HEK293 (cell line): ENCODE data around the gene CHD1.

Experiments
- CTCF ChIA-PET: fragments of 350-600 bp; formaldehyde crosslinking; extraction: SDS; loops from one replicate; lab custom pipeline; 2021; ENCODE audit warnings: antibody characterized with exemption; lab: Yijun Ruan, JAX
- POLR2A ChIA-PET: fragments of 300-600 bp; formaldehyde crosslinking; extraction: SDS; loops from one replicate; lab custom pipeline; 2020; ENCODE audit warnings: antibody characterized with exemption, inconsistent platforms; lab: Yijun Ruan, JAX
- H3K27ac ChIP-seq: fragments of 200-500 bp; sonication (Bioruptor generic); 2 replicates; pipeline ENCODE4 v1.5.1; 2014; ENCODE audit warnings: low read depth, low read length, control low read depth, inconsistent platforms; ENCODE audit errors: extremely low read depth
- H3K36me3 ChIP-seq, 2 experiments: fragments of 200-500 bp in 1 of 2; sonication (Bioruptor generic) in 1 of 2; 1 replicate in 1 of 2; 2 replicates in 1 of 2; pipeline ENCODE4 v1.5.1; 2014 to 2017; ENCODE audit warnings: inconsistent platforms in 2 of 2, low read length in 2 of 2; ENCODE audit not compliant: control insufficient read depth in 2 of 2, insufficient read depth in 1 of 2
- H3K4me1 ChIP-seq: fragments of 200-500 bp; sonication (Bioruptor generic); 2 replicates; pipeline ENCODE4 v1.5.1; 2014; ENCODE audit warnings: mild to moderate bottlenecking, low read length, inconsistent platforms; ENCODE audit not compliant: control insufficient read depth, insufficient read depth
- H3K4me3 ChIP-seq: 2 replicates; pipeline ENCODE4 v1.5.1; 2011; ENCODE audit warnings: low read depth, mild to moderate bottlenecking, control low read depth, low read length, moderate library complexity
- H3K9me3 ChIP-seq: fragments of 200-500 bp; sonication (Bioruptor generic); 2 replicates; pipeline ENCODE4 v1.5.1; 2014; ENCODE audit warnings: low read depth, low read length, inconsistent platforms; ENCODE audit not compliant: control insufficient read depth, insufficient read depth
- ATF2 ChIP-seq: fragments of 450-650 bp; formaldehyde crosslinking; IDR thresholded peaks from 2 replicates; pipeline ENCODE4 v1.5.1; 2016; ENCODE audit warnings: missing biosample characterization, missing genetic modification characterization, low read depth
- KLF10 ChIP-seq: fragments of 450-650 bp; IDR thresholded peaks from 2 replicates; pipeline ENCODE4 v1.5.1; 2018; ENCODE audit warnings: missing biosample characterization, mild to moderate bottlenecking, missing genetic modification characterization
- PRDM6 ChIP-seq: fragments of 450-650 bp; formaldehyde crosslinking; IDR thresholded peaks from 2 replicates; pipeline ENCODE4 v1.5.1; 2017; ENCODE audit warnings: missing biosample characterization, missing genetic modification characterization
- REST ChIP-seq: fragments of 450-650 bp; formaldehyde crosslinking; IDR thresholded peaks from 2 replicates; pipeline ENCODE4 v1.5.1; 2016; ENCODE audit warnings: missing biosample characterization, missing genetic modification characterization
- ZNF10 ChIP-seq: fragments of 450-650 bp; formaldehyde crosslinking; IDR thresholded peaks from 2 replicates; pipeline ENCODE4 v1.5.1; 2017; ENCODE audit warnings: missing biosample characterization, missing genetic modification characterization
- ZNF132 ChIP-seq: fragments of 450-650 bp; formaldehyde crosslinking; IDR thresholded peaks from 2 replicates; pipeline ENCODE4 v1.5.1; 2017; ENCODE audit warnings: missing biosample characterization, missing genetic modification characterization, borderline replicate concordance
- ZNF37A ChIP-seq: fragments of 450-650 bp; IDR thresholded peaks from 2 replicates; pipeline ENCODE4 v1.5.1; 2018; ENCODE audit warnings: missing biosample characterization, missing genetic modification characterization
- ZNF394 ChIP-seq: fragments of 450-650 bp; formaldehyde crosslinking; IDR thresholded peaks from 2 replicates; pipeline ENCODE4 v1.5.1; 2016; ENCODE audit warnings: missing biosample characterization, missing genetic modification characterization, mild to moderate bottlenecking, moderate library complexity, borderline replicate concordance
- ZNF626 ChIP-seq: fragments of 450-650 bp; sonication (Bioruptor Pico); formaldehyde crosslinking; IDR thresholded peaks from 2 replicates; pipeline ENCODE4 v1.5.1; 2018; ENCODE audit warnings: missing biosample characterization, missing genetic modification characterization, inconsistent platforms
- ZNF629 ChIP-seq: fragments of 450-650 bp; formaldehyde crosslinking; IDR thresholded peaks from 2 replicates; pipeline ENCODE4 v1.5.1; 2017; ENCODE audit warnings: missing biosample characterization, missing genetic modification characterization
- ZNF664 ChIP-seq: fragments of 450-650 bp; formaldehyde crosslinking; IDR thresholded peaks from 2 replicates; pipeline ENCODE4 v1.5.1; 2016; ENCODE audit warnings: missing biosample characterization, missing genetic modification characterization
- ZNF692 ChIP-seq: fragments of 450-650 bp; formaldehyde crosslinking; IDR thresholded peaks from 2 replicates; pipeline ENCODE4 v1.5.1; 2016; ENCODE audit warnings: missing biosample characterization, missing genetic modification characterization
- ZSCAN4 ChIP-seq: fragments of 450-650 bp; formaldehyde crosslinking; IDR thresholded peaks from 2 replicates; pipeline ENCODE4 v1.5.1; 2017; ENCODE audit warnings: missing biosample characterization, missing genetic modification characterization

Gene CHD1

GRCh38 chr5:98909363-98909762 lies 19.4 kb downstream of the CHD1 start:
- Histone ChIP-seq H3K9me3 (no peaks in the 10 kb centered on the region), H3K4me3 (no peak overlapping the region), H3K4me1 (peaks cover 16% of the 10 kb centered on the region), H3K27ac (no peak overlapping the region), H3K36me3 (peaks cover 9 to 23% of the 10 kb centered on the region in 2 experiments; a peak in 2 of 3 replicates)
- TF ChIP-seq ATF2 (tag by site-specific recombination): peak; percentile 82; the same call in 1 of the 2 replicates
- no peak for TF ChIP-seq REST (tag by site-specific recombination)
- peak; percentile 87 for TF ChIP-seq ZNF10
- TF ChIP-seq ZNF629 (tag by site-specific recombination): peak; percentile 47; the same call in 1 of the 2 replicates
- CTCF ChIA-PET: interaction anchor here (0.6 to 3.1 kb wide), 3 partner anchors 39 to 152 kb away, joined by 3 to 11 read pairs (median 7); no protein-coding TSS in a partner anchor
- POLR2A ChIA-PET: no interaction called here

DNA sequence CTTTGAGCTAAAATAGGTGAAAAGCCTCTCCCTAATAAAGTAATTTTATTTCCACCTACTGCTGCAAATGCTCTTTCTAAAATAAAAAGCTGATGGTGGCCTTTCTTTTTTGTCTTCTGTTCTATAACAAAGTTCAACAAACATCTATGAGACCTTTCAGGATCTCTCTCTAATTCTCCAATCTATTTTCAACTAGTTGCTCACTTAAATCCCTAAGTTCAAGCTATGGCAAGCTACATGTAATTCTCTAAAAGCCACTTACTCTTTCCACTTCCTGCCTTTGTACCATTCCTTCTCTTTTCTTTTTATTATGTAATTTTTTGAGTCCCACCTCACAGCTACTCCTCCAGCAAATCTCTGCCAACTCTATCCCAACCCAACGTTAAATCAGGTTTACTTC lies 20.9 kb downstream of the CHD1 start:
- CTCF ChIA-PET: interaction anchor here (0.6 to 2.2 kb wide), 6 partner anchors 14 to 168 kb away, joined by 3 to 9 read pairs (median 4); no protein-coding TSS in a partner anchor
- POLR2A ChIA-PET: interaction anchor here (1.1 kb wide), 1 partner anchor 21 kb away, joined by 4 read pairs; the partner anchor contains the start of gene CHD1
- Histone ChIP-seq H3K27ac (no peak overlapping the region), H3K36me3 (peaks cover 11 to 29% of the 10 kb centered on the region in 2 experiments; a peak in 2 of 3 replicates), H3K4me3 (no peak overlapping the region), H3K9me3 (no peaks in the 10 kb centered on the region), H3K4me1 (peaks cover 16% of the 10 kb centered on the region)
- TF ChIP-seq ZNF394 (tag by site-specific recombination): peak; percentile 50; the same call in 1 of the 2 replicates
- TF ChIP-seq ZNF626 (tag by site-specific recombination): no peak
- peak; percentile 98 for TF ChIP-seq ZNF664 (tag by site-specific recombination)
- no peak for TF ChIP-seq ZNF692 (tag by site-specific recombination)

- POLR2A ChIA-PET: no interaction called here
- Histone ChIP-seq H3K4me1 (peaks cover 13% of the 10 kb centered on the region), H3K4me3 (no peak overlapping the region), H3K27ac (no peak overlapping the region), H3K9me3 (no peaks in the 10 kb centered on the region), H3K36me3 (peaks cover 15 to 35% of the 10 kb centered on the region in 2 experiments)
- TF ChIP-seq ZNF37A (tag by site-specific recombination): no peak
- no peak for TF ChIP-seq KLF10 (tag by site-specific recombination)
- no peak for TF ChIP-seq ZSCAN4 (tag by site-specific recombination)
- peak; percentile 61; the same call in 1 of the 2 replicates for TF ChIP-seq PRDM6 (tag by site-specific recombination)
- TF ChIP-seq ZNF132: no peak
- TF ChIP-seq ZNF664 (tag by site-specific recombination): peak; percentile 2; the same call in 1 of the 2 replicates
- CTCF ChIA-PET: interaction anchor here (0.6 to 2.2 kb wide), 7 partner anchors 13 to 166 kb away, joined by 3 to 9 read pairs (median 3); no protein-coding TSS in a partner anchor
Measured at GRCh38 chr5:98906756-98907355, 22.0 kb downstream of the CHD1 start.
